Measurements from ENCODE around the gene HNRNPA3. TPM values are rescaled to one million over a fixed set of nuclear protein-coding genes. Genes with fewer than 3 reads are reported as not detected.
"Not testable (repeated sequence)": the region's sequence is repeated elsewhere in the genome, so short reads cannot be mapped to it uniquely, and the experiment has no call there.

HNRNPA3 gene
- total RNA-seq, 1 donor, result 38.0 TPM

GRCh38 chr2:177221970-177222369 is 9.4 kb downstream of the HNRNPA3 start:
- no peak for TF ChIP-seq CTCF (IDR thresholded peaks at IDR 0.05; ENCODE audit: insufficient read depth, low read depth, low read length)
- no peak for DNase-seq (ENCODE audit: low read depth)
- H3K4me3 ChIP-seq (ENCODE audit: low read depth, low read length), result no peak overlapping the region

GRCh38 chr2:177223436-177223835 is 10.8 kb downstream of the HNRNPA3 start:
- not testable (repeated sequence) for H3K4me3 ChIP-seq (ENCODE audit: low read depth, low read length); DNase-seq (ENCODE audit: low read depth)

- H3K4me3 ChIP-seq (ENCODE audit: low read depth, low read length), result no peak overlapping the region
- no peak for DNase-seq (ENCODE audit: low read depth)
- TF ChIP-seq CTCF (IDR thresholded peaks at IDR 0.05; ENCODE audit: insufficient read depth, low read depth, low read length), result no peak
Measured at GRCh38 chr2:177225965-177226360, 13.4 kb downstream of the HNRNPA3 start.

GRCh38 chr2:177229442-177230242 is 17.0 kb downstream of the HNRNPA3 start:
- no peak for TF ChIP-seq CTCF (IDR thresholded peaks at IDR 0.05; ENCODE audit: insufficient read depth, low read depth, low read length)
- no peak overlapping the region for H3K4me3 ChIP-seq (ENCODE audit: low read depth, low read length)
- no peak for DNase-seq (ENCODE audit: low read depth)

GRCh38 chr2:177231270-177231669 is 18.7 kb downstream of the HNRNPA3 start:
- TF ChIP-seq CTCF (IDR thresholded peaks at IDR 0.05; ENCODE audit: insufficient read depth, low read depth, low read length), result no peak
- no peak for DNase-seq (ENCODE audit: low read depth)
- no peak overlapping the region for H3K4me3 ChIP-seq (ENCODE audit: low read depth, low read length)

- no peak for DNase-seq (ENCODE audit: low read depth)
- H3K4me3 ChIP-seq (ENCODE audit: low read depth, low read length), result no peak overlapping the region
- TF ChIP-seq CTCF (IDR thresholded peaks at IDR 0.05; ENCODE audit: insufficient read depth, low read depth, low read length), result no peak
Measured at GRCh38 chr2:177232098-177232704, 19.6 kb downstream of the HNRNPA3 start.

GRCh38 chr2:177234267-177234666 is 21.7 kb downstream of the HNRNPA3 start:
- DNase-seq (ENCODE audit: low read depth), result no peak
- no peak overlapping the region for H3K4me3 ChIP-seq (ENCODE audit: low read depth, low read length)
- TF ChIP-seq CTCF (IDR thresholded peaks at IDR 0.05; ENCODE audit: insufficient read depth, low read depth, low read length), result no peak
